GM21423 (cell line): ENCODE data around the gene CXorf66.
"Not testable (repeated sequence)": the region's sequence is repeated elsewhere in the genome, so short reads cannot be mapped to it uniquely, and the experiment has no call there.

Source experiments
- ATAC-seq: cut with Tn5 transposase; IDR thresholded peaks from one replicate; pipeline ENCODE4 v1.9.1; 2021; ENCODE audit warnings: mild to moderate bottlenecking, moderate library complexity; ENCODE audit not compliant: unreplicated experiment

CXorf66 gene, protein sequence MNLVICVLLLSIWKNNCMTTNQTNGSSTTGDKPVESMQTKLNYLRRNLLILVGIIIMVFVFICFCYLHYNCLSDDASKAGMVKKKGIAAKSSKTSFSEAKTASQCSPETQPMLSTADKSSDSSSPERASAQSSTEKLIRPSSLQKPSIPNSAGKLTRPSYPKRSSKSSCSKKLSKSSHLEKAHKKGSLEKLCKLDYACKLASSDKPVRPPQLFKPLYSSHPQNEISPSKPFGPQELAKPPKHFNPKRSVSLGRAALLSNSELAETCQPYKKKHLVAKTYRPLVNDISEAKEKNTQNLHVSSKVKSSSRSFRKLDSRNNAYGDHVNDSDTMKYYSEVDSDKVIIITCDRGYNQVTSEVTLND

DNA sequence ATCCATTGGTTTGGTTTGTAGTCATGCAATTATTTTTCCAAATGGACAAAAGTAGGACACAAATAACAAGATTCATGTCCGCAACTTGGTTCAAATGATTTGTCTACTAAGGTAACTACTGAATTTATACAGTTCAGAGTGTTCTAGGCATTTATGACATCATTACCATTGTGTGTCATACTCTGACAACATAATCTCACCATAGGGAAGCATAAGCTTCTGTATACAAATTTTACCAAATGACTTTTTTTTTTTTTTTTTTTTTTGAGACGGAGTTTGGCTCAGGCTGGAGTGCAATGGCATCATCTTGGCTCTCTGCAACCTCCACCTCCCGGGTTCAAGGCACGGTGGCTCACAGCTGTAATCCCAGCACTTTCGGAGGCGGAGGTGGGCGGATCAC, at the start of gene CXorf66:
Gene CXorf66 (minus strand): TSS at position 101 of the 400 bp plus-strand sequence. CDS start 25 bp downstream, at position 76.
- ATAC-seq: no peak

DNA sequence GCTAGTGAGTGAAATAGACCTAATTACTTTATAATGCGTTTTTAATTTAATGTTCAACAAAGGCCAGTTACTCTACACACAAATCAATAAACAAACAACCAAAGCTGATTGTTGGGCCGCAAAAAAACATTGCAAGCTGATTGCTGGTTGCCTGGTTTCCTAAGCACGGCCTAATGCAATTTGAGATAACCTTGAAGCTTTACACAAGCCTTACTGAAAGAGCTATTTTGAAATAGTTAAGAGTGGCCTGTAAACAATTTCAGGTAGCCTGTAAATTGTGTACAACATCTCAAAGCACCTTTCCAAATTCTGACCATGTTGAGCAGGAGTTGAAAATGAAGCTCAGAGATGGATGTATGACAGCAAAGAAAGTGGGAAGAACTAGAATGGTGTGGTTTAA, 17.5 kb upstream of the CXorf66 start:
- ATAC-seq: no peak

DNA sequence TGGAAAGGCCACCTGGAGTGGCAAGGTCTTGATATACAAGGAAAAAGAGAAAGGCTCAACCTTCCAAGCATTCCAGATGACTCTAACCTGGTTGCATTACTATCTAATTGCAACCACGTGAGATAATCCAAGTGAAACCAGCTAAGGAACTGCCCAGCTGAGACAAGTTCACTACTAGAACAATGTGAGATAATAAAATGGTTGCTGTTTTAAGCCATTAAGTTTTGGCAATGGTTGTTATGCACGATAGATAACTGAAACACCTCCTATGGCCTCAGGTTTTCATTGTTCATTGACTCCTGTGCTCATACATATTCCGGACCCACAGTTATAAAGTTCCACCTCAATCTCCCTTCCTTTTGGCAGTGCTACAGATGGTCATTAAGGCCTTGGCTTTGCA, 9.2 kb upstream of the CXorf66 start:
- ATAC-seq: no peak

DNA sequence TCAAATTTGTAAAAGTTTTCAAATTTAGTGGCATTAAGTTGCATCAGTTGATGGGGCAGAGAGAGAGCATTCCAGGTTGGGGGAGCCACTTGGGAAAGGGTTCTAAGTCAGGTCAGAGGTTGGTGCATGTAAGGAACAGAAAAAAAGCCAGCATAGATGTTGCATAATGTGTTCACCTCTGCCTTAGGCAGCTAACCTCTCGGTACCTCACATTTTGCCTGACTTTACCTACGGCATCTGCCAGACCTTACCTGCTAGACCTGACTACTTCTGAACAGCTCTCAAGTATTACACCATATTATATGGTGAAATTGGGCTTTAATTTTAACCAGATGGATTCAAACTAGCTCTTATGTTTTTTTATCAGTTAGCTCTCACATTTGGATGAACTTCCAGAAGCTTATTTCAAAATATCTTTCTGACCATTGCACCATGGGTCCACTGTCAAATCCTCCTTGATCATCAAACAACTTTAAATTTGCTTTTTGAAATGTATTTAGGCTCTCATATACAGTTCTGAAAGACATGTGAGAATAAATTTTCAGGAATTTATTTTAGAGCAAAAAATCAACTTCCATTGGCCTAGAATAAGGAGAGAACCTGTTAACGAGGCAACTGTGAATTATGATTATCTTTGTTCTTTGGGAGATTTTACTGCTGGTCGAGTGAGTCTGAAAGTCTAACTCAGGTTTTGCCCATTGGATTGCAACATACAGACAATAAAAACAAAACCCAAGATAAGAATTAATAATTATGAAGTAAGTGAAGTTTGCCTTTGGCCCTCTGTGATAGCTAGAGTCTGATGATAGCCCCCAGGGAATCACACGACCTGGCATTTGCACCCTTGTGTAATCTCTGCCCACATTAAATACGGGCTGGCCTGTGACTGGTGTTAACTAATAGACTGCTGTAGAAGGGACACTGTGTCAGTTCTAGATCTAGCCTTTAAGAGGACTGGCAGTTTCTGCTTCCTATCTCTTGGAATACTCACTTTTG, 7.6 kb upstream of the CXorf66 start:
- ATAC-seq: no peak

DNA sequence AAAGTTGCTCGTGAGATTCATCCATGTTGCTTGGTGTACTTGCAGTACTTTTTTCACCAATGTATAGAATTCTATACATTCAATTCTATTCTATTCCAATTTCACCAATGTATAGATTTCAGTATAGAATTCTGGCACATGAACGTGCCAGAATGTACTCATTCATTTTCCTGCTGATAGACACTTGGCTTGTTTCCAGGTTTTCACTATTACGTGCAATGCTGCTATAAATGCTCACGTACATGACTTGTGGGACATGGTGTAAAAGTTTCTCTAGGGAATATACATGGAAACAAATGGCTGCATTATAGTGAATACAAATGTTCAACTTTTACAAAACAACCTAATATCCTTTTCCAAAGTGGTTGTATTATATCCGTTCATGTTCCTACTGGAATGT, 6.8 kb upstream of the CXorf66 start:
- no peak for ATAC-seq

DNA sequence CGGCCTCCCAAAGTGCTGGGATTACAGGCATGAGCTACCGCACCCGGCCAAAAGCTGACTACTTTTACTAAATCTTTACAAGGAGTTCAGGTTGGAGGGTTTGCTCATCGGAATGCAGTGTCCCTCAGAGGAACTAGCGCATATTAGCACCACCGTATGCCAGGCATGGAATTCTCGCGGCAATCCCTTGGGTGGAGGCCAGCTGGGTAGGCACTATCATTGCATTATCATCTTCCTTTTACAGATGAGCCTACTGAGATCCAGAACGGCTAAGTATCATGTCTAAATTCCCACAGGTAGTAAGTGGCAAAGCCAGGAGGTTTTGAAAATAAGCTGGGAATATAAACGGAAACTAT, 6.1 kb upstream of the CXorf66 start:
- ATAC-seq: no peak

DNA sequence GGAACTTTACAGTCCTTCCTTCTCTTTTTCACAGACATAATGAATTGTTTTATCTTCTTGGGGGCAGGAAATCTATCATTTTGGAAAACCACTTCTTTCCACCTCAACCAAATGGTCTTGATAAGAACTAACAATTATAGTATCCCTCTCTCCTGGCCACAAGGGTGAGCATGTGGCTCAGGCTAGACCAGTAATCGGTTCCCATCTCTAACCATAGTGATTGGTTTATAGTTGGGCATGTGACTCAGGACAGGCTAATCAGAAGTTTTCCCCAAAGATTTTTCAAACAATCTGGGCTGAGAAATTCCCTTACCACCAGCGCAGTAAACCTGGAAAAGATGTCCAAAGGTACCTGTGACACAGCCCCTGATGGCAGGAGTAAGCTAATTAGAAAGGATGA, 4.0 kb upstream of the CXorf66 start:
- ATAC-seq: no peak

DNA sequence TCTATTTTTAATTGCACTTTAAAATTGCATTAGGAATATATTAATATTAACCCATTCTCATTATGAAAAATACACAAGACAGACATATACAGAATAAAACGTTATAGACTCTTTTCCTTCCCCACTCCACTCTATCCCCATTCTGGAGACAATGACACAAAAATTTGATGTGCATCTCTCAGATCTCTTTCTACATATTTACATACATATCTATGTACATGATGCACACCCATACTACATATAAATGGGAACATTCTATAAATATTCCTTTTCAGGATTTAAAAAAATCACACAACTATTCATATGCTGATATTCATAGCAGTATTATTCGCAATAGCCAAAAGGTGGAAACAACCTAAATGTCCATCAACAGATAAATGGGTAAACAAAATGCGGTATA, 2.4 kb upstream of the CXorf66 start:
- no peak for ATAC-seq

DNA sequence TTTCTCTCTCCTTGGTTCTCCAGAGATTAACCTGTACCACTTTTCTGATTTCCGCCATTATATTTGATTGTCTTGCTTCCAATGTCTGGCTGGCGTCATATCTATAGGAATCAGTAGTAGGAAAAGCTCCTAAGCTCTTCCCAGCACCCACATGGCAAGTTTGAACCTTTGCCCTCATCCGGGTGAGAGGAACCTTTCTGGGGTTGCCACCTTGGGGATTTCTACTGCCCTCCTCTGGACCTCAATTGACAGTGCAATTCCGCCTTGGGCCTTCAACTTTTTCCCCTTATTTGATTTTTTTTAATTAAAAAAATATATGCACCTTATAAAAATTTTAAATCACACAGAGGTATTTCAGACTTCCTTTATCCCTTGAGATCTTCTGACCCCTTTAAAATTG, 2.0 kb upstream of the CXorf66 start:
- no peak for ATAC-seq

DNA sequence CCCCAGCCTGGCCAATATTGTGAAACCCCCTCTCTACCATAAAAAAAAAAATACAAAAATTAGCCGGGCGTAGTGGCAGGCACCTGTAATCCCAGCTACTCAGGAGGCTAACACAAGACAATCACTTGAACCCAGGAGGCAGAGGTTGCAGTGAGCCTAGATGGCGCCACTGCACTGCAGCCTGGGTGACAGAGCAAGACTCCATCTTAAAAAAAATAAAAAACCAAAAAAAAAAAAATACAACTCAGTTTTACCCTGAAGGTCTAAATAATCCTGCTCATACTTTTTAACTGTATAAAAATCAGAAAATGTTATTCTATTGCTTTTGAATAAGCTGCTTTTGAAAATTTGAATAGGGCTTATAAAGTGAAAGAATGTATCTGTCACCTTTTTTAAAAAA, 838 bp upstream of the CXorf66 start:
- ATAC-seq: not testable (repeated sequence)

DNA sequence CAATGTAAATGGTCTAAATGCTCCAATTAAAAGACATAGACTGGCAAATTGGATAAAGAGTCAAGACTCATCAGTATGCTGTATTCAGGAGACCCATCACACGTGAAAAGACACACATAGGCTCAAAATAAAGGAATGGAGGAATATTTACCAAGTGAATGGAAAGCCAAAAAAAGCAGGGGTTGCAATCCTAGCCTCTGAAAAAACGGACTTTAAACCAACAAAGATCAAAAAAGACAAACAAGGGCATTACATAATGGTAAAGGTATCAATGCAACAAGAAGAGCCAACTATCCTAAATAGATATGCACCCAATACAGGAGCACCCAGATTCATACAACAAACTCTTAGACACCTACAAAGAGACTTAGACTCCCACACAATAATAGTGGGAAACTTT, 4.2 kb downstream of the CXorf66 start:
- not testable (repeated sequence) for ATAC-seq

DNA sequence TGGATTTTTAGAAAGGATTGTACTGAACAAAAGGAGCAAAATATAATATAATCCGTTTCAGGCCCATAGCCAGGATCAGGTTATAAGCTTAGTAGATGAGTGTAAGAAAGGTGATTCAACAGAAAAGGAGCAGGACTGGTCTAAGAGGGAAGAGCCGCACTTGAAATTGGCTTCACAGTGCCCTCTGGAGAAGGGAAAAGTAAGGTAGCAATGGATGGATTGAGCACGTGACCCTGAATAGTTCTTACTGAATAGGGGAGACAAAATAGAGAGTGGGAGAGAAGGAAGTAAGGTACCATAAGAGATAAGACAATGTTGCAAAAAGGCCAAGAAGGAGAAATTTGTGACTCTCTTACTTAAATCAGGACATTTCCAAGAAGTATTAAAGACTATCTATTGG, 15.6 kb downstream of the CXorf66 start:
- no peak for ATAC-seq

DNA sequence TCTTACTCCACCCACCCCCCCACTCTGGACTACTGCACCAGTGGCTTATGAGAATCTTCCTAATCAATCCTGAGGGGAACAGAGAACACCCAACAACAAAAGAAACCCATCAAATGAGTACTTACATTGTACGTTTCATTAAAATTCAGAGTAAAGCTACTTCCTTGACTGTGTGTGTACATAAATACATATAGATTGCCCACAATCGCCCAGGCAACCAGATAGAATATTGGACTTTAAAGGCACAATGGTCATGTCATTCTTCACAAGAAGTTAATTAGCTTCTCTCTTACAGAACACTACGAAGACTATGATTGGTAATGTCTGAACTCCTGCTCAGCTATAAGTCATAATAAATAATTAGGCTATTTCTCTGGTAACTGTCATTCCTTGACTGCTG, 20.2 kb downstream of the CXorf66 start:
- no peak for ATAC-seq

DNA sequence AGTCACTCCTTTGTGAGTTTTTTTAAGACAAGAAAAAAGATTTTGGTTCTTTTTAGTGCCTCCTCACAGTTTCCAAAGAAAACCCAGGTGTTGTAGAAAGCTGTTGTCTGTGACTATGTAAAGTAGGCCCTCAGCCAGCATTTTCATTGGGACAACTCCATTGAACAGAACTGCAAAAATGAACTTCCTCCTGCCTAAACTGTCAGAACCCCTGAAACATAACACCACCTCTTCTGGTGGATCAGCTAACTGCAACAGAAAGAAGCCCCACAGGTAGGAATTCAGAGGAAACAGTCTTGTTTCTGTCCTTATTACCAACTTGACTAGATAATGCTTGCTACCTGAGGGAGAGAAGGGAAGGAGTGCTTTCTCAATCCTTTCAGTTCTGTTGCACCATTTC, 29.1 kb downstream of the CXorf66 start:
- ATAC-seq: no peak

DNA sequence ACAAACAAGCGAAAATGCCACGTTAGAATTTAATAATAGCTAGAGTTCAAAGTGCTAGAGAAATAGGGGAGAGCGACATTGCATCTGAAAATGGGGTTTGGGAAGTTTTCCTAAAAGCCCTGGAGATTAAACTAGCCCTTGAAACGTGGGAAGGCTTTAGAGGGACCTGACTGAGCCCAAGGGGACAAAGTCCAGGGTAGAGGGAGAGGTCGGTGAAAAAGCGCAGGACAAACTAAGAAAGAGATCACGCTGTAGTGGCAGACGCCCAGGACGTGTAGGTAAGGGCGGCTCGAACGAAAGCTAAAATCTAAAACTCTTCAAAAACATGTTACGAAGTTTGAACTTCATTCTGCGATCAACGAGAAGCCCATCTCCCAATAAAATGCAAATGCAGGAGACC, 31.4 kb downstream of the CXorf66 start:
- no peak for ATAC-seq

DNA sequence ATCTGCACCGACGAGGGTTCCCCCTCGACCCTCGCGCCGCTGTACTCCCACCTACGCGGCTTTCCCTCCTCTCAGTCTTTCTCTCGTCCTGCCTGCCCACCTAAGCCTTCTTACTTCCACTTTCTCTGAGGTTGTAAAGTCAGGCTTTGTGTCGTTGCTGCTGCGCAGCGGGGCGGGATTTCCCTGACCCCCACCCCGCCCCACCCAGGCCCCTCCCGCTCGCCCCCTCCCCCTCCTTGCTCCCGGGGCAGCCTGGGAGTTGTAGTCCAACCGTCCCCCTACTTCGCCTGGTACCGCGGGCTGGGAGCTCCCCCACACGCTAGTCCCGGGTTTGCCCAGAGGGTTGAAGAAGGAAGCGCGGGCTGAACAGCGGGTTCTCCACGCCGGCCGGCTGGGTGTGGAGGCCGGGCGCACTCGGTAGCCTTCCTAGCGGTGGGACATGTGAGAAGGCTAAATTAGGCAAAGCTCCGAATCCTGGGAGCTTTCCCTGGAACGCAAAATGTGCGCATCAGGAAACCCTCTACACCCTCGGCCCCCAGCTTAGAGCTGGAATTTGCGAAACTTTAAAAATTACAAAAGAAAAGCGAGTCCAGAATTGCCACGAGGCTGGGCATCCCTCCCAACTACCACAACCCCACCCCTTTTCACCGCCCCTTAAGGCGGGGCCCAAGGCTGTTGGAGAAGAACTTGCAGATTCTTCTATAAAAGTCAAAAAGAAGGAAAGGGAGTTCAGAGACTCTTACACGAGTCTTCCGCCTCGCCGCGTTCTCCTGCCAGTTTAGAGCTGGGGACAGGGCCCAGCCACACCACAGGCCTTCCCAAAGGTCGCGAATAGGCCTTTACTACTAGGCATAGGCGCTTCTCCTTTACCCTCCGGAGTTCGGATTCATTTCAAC, 32.2 kb downstream of the CXorf66 start, which contains the start of gene ATP11C:
Gene ATP11C (minus strand): TSS at position 153 of the 896 bp plus-strand sequence. CDS start 1,011 bp downstream, outside the sequence.
- peak; percentile 74 for ATAC-seq

DNA sequence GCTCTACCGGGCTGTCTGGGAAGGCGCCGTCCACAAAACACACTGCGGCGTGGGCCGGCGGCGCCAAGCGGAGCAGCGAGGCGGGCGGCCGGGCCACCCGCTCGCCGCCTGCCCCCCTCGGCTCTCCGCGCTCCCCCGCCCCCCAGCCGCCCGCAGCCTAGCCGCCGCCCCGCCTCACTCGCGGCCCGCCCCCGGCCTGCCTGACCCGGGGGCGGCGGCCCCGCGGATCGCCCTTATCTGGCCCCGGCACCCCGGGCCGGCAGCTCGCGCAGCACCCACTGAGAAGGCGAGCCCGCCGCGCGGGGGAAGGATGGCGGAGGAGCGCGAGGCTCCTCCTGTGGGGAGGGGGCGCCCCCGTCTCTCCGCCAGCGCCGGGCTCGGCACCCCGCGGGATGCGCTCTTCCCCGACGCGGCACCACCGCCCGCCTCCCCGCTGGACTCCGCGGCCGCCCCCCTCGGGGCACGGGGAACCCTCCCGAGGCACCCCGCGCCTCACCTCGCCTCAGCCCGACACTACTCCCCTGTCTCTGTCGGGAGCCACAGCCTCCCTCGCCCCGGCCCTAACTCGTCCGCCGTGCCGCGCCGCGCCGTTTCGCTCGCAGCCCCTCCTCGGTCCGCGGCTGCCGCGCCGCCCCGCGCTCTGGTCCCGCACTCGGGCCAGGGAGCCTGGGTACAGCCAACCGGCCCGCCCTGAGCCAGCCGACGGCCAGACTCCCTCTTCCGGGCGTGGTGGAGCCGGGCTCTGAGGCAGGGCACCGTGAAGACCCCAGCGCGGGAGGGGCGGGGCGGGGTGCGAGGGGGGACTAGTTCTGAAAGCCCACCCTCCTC, 33.0 kb downstream of the CXorf66 start:
- peak; percentile 32 for ATAC-seq

DNA sequence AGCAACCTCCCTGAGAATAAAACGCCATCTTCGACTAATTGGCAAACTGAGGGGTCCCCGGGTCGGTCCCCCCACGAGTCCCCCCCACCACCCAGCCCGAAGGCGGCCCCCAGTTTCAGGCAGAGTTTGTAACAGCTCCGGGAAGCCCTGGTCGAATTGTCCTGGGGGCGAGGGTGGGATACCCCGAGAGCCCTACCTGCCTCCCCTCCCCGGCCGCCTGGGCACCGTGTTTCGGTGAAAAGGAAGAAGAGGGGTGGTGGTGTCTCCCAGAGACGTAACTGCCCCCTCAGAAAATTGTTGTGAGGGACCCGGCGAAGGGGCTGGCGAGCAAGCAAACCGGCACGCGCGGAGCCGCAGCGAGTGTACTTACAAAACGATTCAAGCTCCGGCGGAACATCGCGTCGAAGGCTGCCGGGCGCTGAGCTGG, 33.7 kb downstream of the CXorf66 start:
- ATAC-seq: no peak

DNA sequence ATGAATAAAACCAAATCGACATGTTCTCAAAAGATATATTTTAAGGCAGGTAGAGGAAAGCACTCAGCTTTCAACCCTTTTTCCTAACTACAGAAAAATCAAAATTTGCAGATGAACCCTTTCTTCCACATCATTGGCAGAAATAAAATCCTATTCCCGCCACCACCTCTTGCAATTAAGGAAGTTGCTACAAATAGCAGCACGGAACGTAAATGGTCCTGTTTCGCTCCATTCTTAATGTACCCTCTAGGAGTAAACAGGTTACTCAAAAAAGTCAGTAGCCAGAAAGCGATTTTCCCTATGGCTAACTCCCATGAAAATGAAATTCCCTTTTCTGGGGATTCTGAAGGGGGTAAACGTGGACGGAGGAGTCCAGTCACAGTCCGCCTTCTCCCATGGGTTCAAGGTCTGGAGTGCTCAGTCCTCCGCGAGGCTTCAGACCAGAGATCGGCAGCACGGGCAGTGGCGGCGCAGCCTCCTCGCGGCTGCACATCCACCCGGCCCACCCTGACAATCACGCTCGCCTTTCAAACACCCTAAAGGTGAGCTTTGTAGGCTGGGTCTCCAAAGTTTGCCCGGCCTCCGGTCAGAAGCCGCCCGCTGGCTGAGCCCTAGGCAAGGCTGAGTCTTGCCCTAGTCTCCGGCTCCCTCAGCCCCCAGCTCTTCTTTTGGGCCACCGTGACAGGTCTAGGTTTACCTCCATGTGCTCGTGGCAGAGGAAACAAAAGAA, 34.2 kb downstream of the CXorf66 start:
- ATAC-seq: no peak
